ENCODE results near the gene GPA33. TPM values are rescaled to one million over a fixed set of nuclear protein-coding genes. Genes with fewer than 3 reads are reported as not detected.

The GPA33 gene
- polyA plus RNA-seq, 3 donors, result 0.21 to 0.34 (median 0.24) TPM

DNA sequence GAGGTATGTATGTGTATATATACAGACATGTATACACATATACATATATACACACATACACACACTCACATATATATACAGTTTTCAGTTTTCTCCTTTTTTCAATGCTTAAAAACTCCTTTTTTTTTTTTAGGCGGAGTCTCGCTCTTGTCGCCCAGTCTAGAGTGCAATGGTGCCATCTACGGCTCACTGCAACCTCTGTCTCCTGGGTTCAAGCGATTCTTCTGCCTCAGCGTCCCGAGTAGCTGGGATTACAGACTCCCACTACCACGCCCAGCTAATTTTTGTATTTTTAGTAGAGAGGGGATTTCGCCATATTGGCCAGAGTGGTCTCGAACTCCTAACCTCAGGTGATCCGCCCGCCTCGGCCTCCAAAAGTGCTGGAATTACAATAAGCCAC, 30.7 kb upstream of the GPA33 start:
- no peak overlapping the region for H3K27ac ChIP-seq (ENCODE audit: low read depth, low read length)
- WGBS, 3 donors, result 48 to 59% (median 51%) methylated on average over 13 of the region's 13 CpGs

DNA sequence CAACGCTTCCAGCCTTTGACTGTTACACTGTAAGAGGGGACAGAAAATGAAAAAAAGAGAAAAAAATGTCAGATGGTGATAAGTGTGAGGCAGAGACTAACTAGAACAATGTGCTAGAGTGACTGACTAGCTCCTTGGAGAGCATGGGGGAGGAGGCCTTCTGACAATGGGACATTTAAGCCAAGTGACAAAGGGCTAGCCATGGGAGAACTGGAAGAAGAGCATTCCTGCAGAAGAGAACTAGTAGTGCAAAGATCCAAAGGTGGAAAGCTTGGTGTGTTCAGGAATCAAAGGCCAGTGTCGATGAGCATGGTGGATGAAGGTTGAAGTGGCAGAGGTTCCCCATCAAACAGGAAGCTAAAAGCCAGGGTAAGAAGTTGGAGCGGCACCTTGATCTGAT, 29.5 kb upstream of the GPA33 start:
- no peak overlapping the region for H3K27ac ChIP-seq (ENCODE audit: low read depth, low read length)
- WGBS, 3 donors, result 94 to 98% (median 97%) methylated on average over 3 of the region's 3 CpGs

- WGBS, 3 donors, result 72 to 89% (median 85%) methylated on average over 5 of the region's 5 CpGs
- no peak overlapping the region for H3K27ac ChIP-seq (ENCODE audit: low read depth, low read length)
Observed at GRCh38 chr1:167118188-167118587, 28.0 kb upstream of the GPA33 start.

GRCh38 chr1:167117225-167117624, 27.0 kb upstream of the GPA33 start:
- WGBS, 3 donors, result 92 to 97% (median 97%) methylated on average over 9 of the region's 9 CpGs

GRCh38 chr1:167116174-167116573, 26.0 kb upstream of the GPA33 start:
- no peak overlapping the region for H3K27ac ChIP-seq (ENCODE audit: low read depth, low read length)
- WGBS, 3 donors, result 31 to 72% (median 46%) methylated on average over 1 of the region's 1 CpG

More at GRCh38 chr1:167117225-167117624, 27.0 kb upstream of the GPA33 start:
- no peak overlapping the region for H3K27ac ChIP-seq (ENCODE audit: low read depth, low read length)

GRCh38 chr1:167115655-167116054, 25.5 kb upstream of the GPA33 start:
- no peak overlapping the region for H3K27ac ChIP-seq (ENCODE audit: low read depth, low read length)
- 34 to 63% (median 61%) methylated on average over 5 of the region's 5 CpGs for WGBS, 3 donors

DNA sequence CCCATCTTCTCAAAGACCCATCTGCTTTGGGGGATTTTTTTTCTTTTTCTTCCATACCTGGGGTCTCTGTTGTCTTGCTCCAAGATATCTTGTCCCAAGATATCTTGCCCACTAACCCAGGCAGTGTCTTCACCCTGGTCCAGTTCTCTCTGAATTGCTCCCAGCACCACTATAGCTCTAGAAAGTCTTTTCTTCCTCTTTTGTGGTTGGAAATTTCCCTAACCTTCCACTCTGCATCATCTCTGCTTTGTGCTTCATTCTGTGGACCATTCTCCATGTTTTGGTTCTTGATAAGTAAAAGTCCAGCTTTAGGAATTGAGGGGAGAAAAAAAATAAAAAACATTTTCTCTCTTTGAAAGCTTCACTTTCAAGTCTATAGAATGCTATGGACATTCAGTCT, 24.5 kb upstream of the GPA33 start:
- H3K27ac ChIP-seq (ENCODE audit: low read depth, low read length), result no peak overlapping the region

DNA sequence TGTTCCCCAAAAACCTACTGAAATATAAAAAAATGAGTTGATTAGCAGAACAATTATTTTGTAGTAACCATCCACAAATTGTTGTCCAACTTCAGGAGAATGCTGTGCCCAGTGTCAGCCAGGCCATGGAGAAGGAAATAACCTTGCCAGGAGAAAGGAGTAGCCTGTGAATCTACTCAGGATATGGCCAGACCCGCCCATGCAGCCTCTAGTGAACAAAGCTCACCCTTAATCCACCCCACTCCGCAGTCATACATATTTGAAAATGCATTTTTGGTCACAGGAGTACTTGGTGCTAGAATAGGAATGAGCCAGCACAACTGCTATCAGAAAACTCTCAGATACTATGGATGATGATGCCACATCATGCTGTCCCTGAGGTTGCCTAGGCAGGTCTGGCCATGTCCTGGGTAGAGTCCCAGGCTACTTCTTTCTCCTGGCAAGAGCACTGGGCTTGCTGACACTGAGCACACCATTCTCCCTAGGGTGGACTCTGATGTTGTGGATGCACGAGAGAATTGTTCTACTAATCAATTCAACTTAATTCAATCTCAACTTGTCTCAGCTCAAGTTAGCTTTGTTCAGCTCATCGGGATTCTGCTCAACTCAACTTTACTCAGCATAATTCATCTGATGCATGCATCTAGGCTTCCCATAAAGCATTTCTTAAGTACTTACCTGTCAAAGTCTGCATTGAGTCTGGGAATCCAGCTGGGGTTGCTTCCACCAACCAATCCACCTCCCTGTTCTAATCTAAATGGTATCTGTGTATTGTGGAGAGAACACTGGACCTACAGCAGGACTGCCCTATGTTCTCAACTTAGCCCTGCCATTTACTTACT, 21.9 kb upstream of the GPA33 start:
- 72 to 85% (median 85%) methylated on average over 4 of the region's 4 CpGs for WGBS, 3 donors
- no peak overlapping the region for H3K27ac ChIP-seq (ENCODE audit: low read depth, low read length)

DNA sequence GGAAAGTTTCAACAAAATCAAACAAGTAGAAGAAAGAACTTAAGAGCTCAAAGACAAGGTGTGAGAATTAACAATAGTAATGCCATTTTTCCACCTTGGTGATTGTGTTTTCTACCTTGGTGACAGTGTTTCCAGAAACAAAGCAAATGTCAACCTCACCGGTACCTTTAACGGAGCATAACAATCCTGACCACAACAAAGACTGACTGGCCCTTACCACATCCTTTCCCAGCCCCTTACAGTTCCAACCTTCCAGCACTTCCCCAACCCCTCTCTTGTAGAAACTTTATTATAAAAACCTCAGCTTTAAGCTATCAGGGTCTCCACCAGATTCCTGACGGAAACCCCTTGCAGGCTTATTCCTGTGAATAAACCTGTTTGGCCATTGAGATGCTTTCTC, 20.4 kb upstream of the GPA33 start:
- WGBS, 3 donors, result 67 to 75% (median 68%) methylated on average over 3 of the region's 3 CpGs
- no peak overlapping the region for H3K27ac ChIP-seq (ENCODE audit: low read depth, low read length)

DNA sequence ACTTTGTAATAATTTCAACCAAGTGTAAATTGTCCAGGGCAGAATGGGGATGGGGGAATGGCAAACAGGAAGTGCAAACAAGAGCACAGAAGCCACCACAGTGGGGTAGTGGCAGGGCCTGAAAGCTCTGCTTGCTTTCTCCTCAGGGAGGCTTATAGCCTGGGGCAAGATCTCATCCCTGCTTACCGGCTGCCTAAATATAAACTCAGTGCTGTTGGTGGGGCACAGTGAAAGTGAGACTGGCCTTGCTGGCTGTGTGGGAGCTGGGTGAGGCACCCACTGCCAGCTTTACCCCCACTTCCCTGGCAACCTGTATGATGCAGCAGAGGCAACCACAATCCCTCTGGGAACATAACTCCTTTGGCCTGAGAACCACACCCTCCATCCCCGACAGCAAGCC, 18.9 kb upstream of the GPA33 start:
- H3K27ac ChIP-seq (ENCODE audit: low read depth, low read length), result no peak overlapping the region
- 44 to 72% (median 65%) methylated on average over 2 of the region's 2 CpGs for WGBS, 3 donors

- H3K27ac ChIP-seq (ENCODE audit: low read depth, low read length), result no peak overlapping the region
Observed at GRCh38 chr1:167107456-167107855, 17.3 kb upstream of the GPA33 start.

DNA sequence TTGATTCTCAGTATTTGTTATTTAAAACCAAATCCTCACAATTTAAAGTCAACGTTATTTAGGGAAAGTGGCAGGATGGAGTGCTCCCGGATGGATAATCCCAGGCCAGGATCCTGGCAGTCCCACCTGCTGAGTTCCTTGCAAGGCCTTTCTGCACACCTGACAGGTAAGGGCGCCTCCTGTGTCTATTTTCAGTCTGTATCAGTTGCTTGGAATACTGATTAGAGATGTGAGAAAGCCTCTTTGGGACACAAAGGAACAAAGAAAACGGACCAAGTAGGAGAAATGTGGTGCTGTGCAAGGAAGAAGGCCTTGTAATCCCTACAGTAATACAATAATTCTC, 15.9 kb upstream of the GPA33 start:
- WGBS, 3 donors, result 61 to 76% (median 74%) methylated on average over 4 of the region's 4 CpGs
- no peak overlapping the region for H3K27ac ChIP-seq (ENCODE audit: low read depth, low read length)

GRCh38 chr1:167105271-167106118, 15.3 kb upstream of the GPA33 start:
- H3K27ac ChIP-seq (ENCODE audit: low read depth, low read length), result no peak overlapping the region
- WGBS, 3 donors, result 15 to 30% (median 23%) methylated on average over 12 of the region's 12 CpGs

- H3K27ac ChIP-seq (ENCODE audit: low read depth, low read length), result no peak overlapping the region
- WGBS, 3 donors, result 35 to 79% (median 40%) methylated on average over 6 of the region's 6 CpGs
Observed at GRCh38 chr1:167104256-167104633, 14.1 kb upstream of the GPA33 start.

DNA sequence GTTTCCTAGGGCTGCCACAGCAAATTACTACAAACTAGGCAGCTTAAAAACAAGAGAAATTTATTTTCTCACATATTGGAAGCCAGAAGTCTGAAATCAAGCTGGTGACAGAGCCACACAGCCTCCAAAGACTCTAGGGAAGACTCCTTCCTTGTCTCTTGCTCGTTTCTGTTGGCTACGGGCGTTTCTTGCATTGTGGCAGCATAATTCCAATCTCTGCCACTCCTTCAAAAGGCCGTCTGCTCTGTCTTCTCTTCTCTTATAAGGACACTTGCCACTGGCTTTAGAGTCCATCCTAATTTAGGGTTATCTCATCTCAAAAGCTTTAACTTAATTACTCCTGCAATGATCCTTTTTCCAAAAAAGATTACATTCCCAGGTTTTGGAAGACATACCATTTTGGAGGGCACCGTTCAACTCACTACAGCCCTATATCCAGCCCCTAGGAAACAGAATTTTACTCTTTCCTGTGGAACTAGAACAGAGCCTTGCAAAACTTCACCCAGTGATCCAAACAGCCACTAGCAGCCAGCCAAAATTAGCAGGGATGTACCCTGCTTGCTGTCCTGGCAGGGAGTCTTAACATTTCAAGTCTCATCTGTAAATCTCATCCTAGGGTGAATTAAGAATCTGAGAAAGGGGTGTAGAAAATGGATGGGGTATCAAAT, 12.9 kb upstream of the GPA33 start:
- WGBS, 3 donors, result 75 to 84% (median 77%) methylated on average over 5 of the region's 5 CpGs
- H3K27ac ChIP-seq (ENCODE audit: low read depth, low read length), result no peak overlapping the region

DNA sequence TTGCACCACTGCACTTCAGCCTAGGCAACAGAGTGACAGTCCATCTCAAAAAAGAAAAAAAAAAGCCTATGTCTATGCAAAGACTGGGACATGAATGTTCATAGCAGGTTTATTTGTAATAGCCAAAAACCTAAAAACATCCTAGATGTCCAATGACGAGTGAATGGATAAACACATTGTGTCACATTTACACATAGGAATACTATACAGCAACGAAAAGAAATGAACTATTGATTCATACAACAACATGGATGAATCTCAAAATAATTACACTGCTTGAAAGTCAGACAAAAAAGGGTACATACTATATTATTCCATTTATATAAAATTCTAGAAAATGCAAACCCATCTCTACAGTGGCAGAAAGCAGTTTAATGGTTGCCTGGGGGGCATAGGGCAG, 11.6 kb upstream of the GPA33 start:
- 74 to 94% (median 93%) methylated on average over 2 of the region's 2 CpGs for WGBS, 3 donors
- H3K27ac ChIP-seq (ENCODE audit: low read depth, low read length), result no peak overlapping the region

- WGBS, 3 donors, result 73 to 97% (median 85%) methylated on average over 2 of the region's 2 CpGs
- no peak overlapping the region for H3K27ac ChIP-seq (ENCODE audit: low read depth, low read length)
Observed at GRCh38 chr1:167100730-167101129, 10.6 kb upstream of the GPA33 start.

DNA sequence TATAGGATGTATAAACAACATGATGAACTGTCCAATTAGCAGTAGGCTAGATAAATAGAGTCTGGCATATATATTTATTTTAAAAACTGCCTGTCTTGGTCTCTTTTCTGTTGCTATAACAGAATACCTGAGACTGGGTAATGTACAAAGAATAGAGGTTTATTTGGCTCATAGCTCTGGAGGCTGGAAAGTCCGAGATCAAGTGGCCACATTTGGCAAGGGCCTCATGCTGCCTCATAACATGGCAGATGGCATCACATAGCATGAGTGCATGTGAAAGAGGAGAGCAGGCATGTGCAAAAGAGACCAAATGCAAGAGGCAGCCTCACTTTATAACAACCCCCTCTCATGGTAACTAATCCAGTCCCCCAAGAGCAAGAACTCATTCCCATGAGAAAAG, 9.7 kb upstream of the GPA33 start:
- 83 to 91% (median 88%) methylated on average over 1 of the region's 1 CpG for WGBS, 3 donors
- no peak overlapping the region for H3K27ac ChIP-seq (ENCODE audit: low read depth, low read length)

GRCh38 chr1:167095368-167095767, 5.2 kb upstream of the GPA33 start:
- no peak overlapping the region for H3K27ac ChIP-seq (ENCODE audit: low read depth, low read length)
- WGBS, 3 donors, result 14 to 61% (median 32%) methylated on average over 5 of the region's 5 CpGs

Measured in adipose tissue (tissue), 3 donors.